Right kidney (tissue), 1 donor: ENCODE data around the gene CYTH3.
"Not testable (repeated sequence)": the region's sequence is repeated elsewhere in the genome, so short reads cannot be mapped to it uniquely, and the experiment has no call there.

Experiments used
- DNase-seq: peaks from one replicate; pipeline ENCODE4 v3.0.0-alpha.2; 2016

Gene CYTH3

GRCh38 chr7:6197801-6198551 is 74.4 kb downstream of the CYTH3 start:
- DNase-seq: no peak

- DNase-seq: no peak
These were observed 78.7 kb downstream of the CYTH3 start for GRCh38 chr7:6193709-6194108.

GRCh38 chr7:6190563-6190962 is 81.9 kb downstream of the CYTH3 start:
- DNase-seq: not testable (repeated sequence)

- no peak for DNase-seq
These were observed 84.0 kb downstream of the CYTH3 start for GRCh38 chr7:6188389-6188788.

- no peak for DNase-seq
These were observed 85.8 kb downstream of the CYTH3 start for GRCh38 chr7:6186577-6186976.

GRCh38 chr7:6182993-6183392 is 89.4 kb downstream of the CYTH3 start:
- DNase-seq: peak; percentile 32

GRCh38 chr7:6181136-6181535 is 91.3 kb downstream of the CYTH3 start:
- DNase-seq: no peak

GRCh38 chr7:6180344-6180725 is 92.1 kb downstream of the CYTH3 start:
- no peak for DNase-seq

GRCh38 chr7:6179620-6180343 is 92.6 kb downstream of the CYTH3 start:
- no peak for DNase-seq

GRCh38 chr7:6178298-6179029 is 94.0 kb downstream of the CYTH3 start:
- DNase-seq: no peak

- DNase-seq: no peak
These were observed 96.8 kb downstream of the CYTH3 start for GRCh38 chr7:6175645-6176044.

- DNase-seq: no peak
These were observed 99.5 kb downstream of the CYTH3 start for GRCh38 chr7:6172910-6173295.

- DNase-seq: no peak
These were observed 100.1 kb downstream of the CYTH3 start for GRCh38 chr7:6172224-6172909.

- DNase-seq: no peak
These were observed 100.7 kb downstream of the CYTH3 start for GRCh38 chr7:6171532-6172223.

GRCh38 chr7:6170571-6171531 is 101.6 kb downstream of the CYTH3 start:
- DNase-seq: no peak

GRCh38 chr7:6169805-6170520 is 102.5 kb downstream of the CYTH3 start:
- DNase-seq: no peak

GRCh38 chr7:6168477-6168868 is 104.0 kb downstream of the CYTH3 start:
- no peak for DNase-seq

- no peak for DNase-seq
These were observed 104.6 kb downstream of the CYTH3 start for GRCh38 chr7:6167587-6168476.

- DNase-seq: no peak
These were observed 105.3 kb downstream of the CYTH3 start for GRCh38 chr7:6167004-6167551.
